ENCODE measurements around the gene ARL3. TPM values are rescaled to one million over a fixed set of nuclear protein-coding genes. Genes with fewer than 3 reads are reported as not detected.
A peak's percentile ranks its signal among the peaks of the same experiment; 100 is the strongest.

The ARL3 gene
- total RNA-seq, 1 experiment from 2014 or later: 13.3 TPM

GRCh38 chr10:102627291-102627735 is 86.9 kb downstream of the ARL3 start (continued):
- no peak for TF ChIP-seq ETV6 (CRISPR knock-in tag; IDR thresholded peaks at IDR 0.05)
- TF ChIP-seq, protein P1, sequence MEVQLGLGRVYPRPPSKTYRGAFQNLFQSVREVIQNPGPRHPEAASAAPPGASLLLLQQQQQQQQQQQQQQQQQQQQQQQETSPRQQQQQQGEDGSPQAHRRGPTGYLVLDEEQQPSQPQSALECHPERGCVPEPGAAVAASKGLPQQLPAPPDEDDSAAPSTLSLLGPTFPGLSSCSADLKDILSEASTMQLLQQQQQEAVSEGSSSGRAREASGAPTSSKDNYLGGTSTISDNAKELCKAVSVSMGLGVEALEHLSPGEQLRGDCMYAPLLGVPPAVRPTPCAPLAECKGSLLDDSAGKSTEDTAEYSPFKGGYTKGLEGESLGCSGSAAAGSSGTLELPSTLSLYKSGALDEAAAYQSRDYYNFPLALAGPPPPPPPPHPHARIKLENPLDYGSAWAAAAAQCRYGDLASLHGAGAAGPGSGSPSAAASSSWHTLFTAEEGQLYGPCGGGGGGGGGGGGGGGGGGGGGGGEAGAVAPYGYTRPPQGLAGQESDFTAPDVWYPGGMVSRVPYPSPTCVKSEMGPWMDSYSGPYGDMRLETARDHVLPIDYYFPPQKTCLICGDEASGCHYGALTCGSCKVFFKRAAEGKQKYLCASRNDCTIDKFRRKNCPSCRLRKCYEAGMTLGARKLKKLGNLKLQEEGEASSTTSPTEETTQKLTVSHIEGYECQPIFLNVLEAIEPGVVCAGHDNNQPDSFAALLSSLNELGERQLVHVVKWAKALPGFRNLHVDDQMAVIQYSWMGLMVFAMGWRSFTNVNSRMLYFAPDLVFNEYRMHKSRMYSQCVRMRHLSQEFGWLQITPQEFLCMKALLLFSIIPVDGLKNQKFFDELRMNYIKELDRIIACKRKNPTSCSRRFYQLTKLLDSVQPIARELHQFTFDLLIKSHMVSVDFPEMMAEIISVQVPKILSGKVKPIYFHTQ (CRISPR knock-in tag; IDR thresholded peaks at IDR 0.05): no peak

- TF ChIP-seq, protein P2, sequence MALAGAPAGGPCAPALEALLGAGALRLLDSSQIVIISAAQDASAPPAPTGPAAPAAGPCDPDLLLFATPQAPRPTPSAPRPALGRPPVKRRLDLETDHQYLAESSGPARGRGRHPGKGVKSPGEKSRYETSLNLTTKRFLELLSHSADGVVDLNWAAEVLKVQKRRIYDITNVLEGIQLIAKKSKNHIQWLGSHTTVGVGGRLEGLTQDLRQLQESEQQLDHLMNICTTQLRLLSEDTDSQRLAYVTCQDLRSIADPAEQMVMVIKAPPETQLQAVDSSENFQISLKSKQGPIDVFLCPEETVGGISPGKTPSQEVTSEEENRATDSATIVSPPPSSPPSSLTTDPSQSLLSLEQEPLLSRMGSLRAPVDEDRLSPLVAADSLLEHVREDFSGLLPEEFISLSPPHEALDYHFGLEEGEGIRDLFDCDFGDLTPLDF (CRISPR knock-in tag; IDR thresholded peaks at IDR 0.05): no peak
- TF ChIP-seq CREB1 (CRISPR knock-in tag; IDR thresholded peaks at IDR 0.05) (no peak), GRHL2 (CRISPR knock-in tag; IDR thresholded peaks at IDR 0.05; ENCODE audit: insufficient replicate concordance, severe bottlenecking) (no peak), MLX (CRISPR knock-in tag; IDR thresholded peaks at IDR 0.05) (no peak), EMX1 (CRISPR knock-in tag; IDR thresholded peaks at IDR 0.05) (no peak)
- 0 out of 2 replicates have a peak overlapping the region, but pooled peaks have one; percentile 23 for H3K27ac Mint-ChIP-seq
- ATAC-seq (no peak), DNase-seq (ENCODE audit: low spot score) (no peak)
- POLR2A ChIA-PET: interaction anchor here (2.2 to 2.9 kb wide), 2 partner anchors 16 to 19 kb away, joined by 17 to 22 read pairs; partner anchors contain the start of gene TRIM8
- H3K4me1 Mint-ChIP-seq: peaks cover 67% of the 10 kb centered on the region
- H3K36me3 Mint-ChIP-seq: no peaks in the 10 kb centered on the region
- no peak overlapping the region for H3K4me3 Mint-ChIP-seq
- H3K9me3 Mint-ChIP-seq: no peaks in the 10 kb centered on the region
- CTCF ChIA-PET: interaction anchor here (1.5 to 5.1 kb wide), 6 partner anchors 11 to 61 kb away, joined by 5 to 45 read pairs (median 7); partner anchors contain the start of gene TRIM8
- H3K27me3 Mint-ChIP-seq (ENCODE audit: low read depth): no peaks in the 10 kb centered on the region
Measured at GRCh38 chr10:102626026-102626685, 88.0 kb downstream of the ARL3 start.

- TF ChIP-seq, protein P3, sequence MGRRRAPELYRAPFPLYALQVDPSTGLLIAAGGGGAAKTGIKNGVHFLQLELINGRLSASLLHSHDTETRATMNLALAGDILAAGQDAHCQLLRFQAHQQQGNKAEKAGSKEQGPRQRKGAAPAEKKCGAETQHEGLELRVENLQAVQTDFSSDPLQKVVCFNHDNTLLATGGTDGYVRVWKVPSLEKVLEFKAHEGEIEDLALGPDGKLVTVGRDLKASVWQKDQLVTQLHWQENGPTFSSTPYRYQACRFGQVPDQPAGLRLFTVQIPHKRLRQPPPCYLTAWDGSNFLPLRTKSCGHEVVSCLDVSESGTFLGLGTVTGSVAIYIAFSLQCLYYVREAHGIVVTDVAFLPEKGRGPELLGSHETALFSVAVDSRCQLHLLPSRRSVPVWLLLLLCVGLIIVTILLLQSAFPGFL (CRISPR knock-in tag; IDR thresholded peaks at IDR 0.05; ENCODE audit: borderline replicate concordance): no peak
- TF ChIP-seq ZSCAN18 (CRISPR knock-in tag; IDR thresholded peaks at IDR 0.05) (no peak), SMAD4 (CRISPR knock-in tag; IDR thresholded peaks at IDR 0.05) (no peak), MAX (CRISPR knock-in tag; IDR thresholded peaks at IDR 0.05) (no peak), ZNF121 (CRISPR knock-in tag; IDR thresholded peaks at IDR 0.05) (no peak), ESRRA (CRISPR knock-in tag; IDR thresholded peaks at IDR 0.05; ENCODE audit: borderline replicate concordance) (no peak)
- TF ChIP-seq, protein P4, sequence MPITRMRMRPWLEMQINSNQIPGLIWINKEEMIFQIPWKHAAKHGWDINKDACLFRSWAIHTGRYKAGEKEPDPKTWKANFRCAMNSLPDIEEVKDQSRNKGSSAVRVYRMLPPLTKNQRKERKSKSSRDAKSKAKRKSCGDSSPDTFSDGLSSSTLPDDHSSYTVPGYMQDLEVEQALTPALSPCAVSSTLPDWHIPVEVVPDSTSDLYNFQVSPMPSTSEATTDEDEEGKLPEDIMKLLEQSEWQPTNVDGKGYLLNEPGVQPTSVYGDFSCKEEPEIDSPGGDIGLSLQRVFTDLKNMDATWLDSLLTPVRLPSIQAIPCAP (CRISPR knock-in tag; IDR thresholded peaks at IDR 0.05): no peak
- Mint-ChIP-seq H3K27ac (no peak overlapping the region), H3K36me3 (no peaks in the 10 kb centered on the region), H3K9me3 (no peaks in the 10 kb centered on the region), H3K4me1 (peaks cover 57% of the 10 kb centered on the region), H3K4me3 (no peak overlapping the region), H3K27me3 (ENCODE audit: low read depth) (no peaks in the 10 kb centered on the region)
- POLR2A ChIA-PET: no interaction called here
- ATAC-seq (no peak), DNase-seq (ENCODE audit: low spot score) (no peak)
- CTCF ChIA-PET: interaction anchor here (0.7 to 5.1 kb wide), 2 partner anchors 10 to 17 kb away, joined by 3 to 41 read pairs; no protein-coding TSS in a partner anchor
Measured at GRCh38 chr10:102624751-102625645, 89.2 kb downstream of the ARL3 start.

Measured in WTC11 (cell line).